ENCODE results near the gene LONP1. TPM values are rescaled to one million over a fixed set of nuclear protein-coding genes. Genes with fewer than 3 reads are reported as not detected.

Gene LONP1
- total and polyA plus RNA-seq, 2 of the 8 experiments (the other 6 are each of a cell fraction or from before 2014, with no cell fraction given), result 98.1 to 117 TPM

DNA sequence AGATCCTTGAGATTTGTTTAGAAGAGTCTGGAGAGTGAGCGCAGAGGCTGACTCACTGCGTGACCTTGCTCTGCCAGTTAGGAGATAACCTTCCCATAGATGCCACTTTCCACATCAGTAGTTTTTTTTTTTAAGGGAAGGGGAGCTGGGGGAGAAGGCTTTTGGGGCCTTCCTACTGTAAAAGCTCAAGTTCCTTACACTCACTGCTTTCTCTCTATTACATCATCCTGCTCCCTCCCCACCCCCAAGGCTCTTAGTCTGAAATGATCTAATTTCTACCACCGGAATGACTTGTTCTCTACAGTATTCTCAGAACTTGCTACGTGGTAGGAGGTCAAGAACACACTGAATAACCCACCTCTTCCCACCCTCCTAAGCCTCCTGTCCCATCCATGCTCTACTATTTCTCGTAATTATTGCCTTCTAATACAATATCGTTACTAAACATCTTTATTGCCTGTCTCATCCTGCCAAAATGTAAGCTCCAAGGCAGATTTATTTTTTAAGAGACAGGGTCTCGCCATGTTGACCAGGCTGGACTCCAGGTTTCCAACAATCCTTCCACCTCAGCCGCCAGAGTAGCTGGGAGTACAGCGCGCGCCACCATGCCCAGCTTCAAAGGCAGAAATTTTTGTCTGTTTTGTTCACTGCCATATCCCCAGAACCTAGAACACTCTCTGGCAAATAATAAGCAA lies 1.2 kb downstream of the LONP1 start:
- H3K79me2 ChIP-seq (ENCODE audit: control insufficient read depth in 1 of 2, insufficient read depth in 2 of 2, low read length in 2 of 2), result peaks cover 34 to 45% of the 10 kb centered on the region in 2 experiments
- no peaks in the 10 kb centered on the region; a peak in 2 of 7 replicates for H3K4me1 ChIP-seq (replicated peaks in 1 of 4; ENCODE audit: control insufficient read depth in 3 of 4, insufficient read depth in 4 of 4, low read length in 3 of 4)
- H3K4me3 ChIP-seq (ENCODE audit: extremely low read depth in 1 of 4, insufficient read depth in 2 of 4, low read depth in 3 of 4, low read length in 4 of 4), result peak overlapping the region; percentile 71 to 100 (median 98)
- FAIRE-seq, result no peak
- ChIA-PET POLR2A (ENCODE audit: partially characterized antibody) (interaction anchor here (0.6 to 22.4 kb wide), 21 partner anchors 11 to 1665 kb away, joined by 3 to 620 read pairs (median 5); partner anchors contain the start of genes DUS3L, RPL36, SAFB and SAFB2), CTCF (ENCODE audit: partially characterized antibody) (interaction anchor here (0.6 to 4.0 kb wide), 4 partner anchors 11 to 544 kb away, joined by 3 to 17 read pairs (median 3); partner anchors contain the start of gene RPL36)
- no peak for DNase-seq (ENCODE audit: low read depth in 1 of 2, low spot score in 2 of 2)
- 30% methylated on average over 11 of the region's 11 CpGs; no CpG with 5 or more reads in 1 of the 2 experiments for WGBS, 2 experiments (ENCODE audit: extremely low coverage in 1 of 2, insufficient coverage in 1 of 2, insufficient read length in 1 of 2, insufficient replicate concordance in 2 of 2, low coverage in 1 of 2, low lambda C conversion rate in 2 of 2, missing lambda C conversion rate in 1 of 2)
- H2BK15ac ChIP-seq (ENCODE audit: low read length), result no peak overlapping the region
- no peak overlapping the region for H4K91ac ChIP-seq (replicated peaks; ENCODE audit: insufficient read length, low read length)
- peak overlapping the region; percentile 3; the same call in 1 of the 2 replicates for H4K8ac ChIP-seq (ENCODE audit: extremely low read depth, insufficient read depth, low read length)
- no peak overlapping the region for H2AFZ ChIP-seq (ENCODE audit: low read length)
- no peaks in the 10 kb centered on the region for H3K9me3 ChIP-seq (ENCODE audit: insufficient read depth in 2 of 2, low read depth in 1 of 2, low read length in 1 of 2)
- no peak overlapping the region for H3K18ac ChIP-seq (ENCODE audit: extremely low read depth, low read length)
- no peak overlapping the region for H3K56ac ChIP-seq (replicated peaks; ENCODE audit: insufficient read length, low read depth, low read length)
- no peak overlapping the region for H3K14ac ChIP-seq (ENCODE audit: insufficient read length)
- no peak overlapping the region for H3K4ac ChIP-seq (replicated peaks; ENCODE audit: insufficient read length, low read depth, low read length)
- no peak overlapping the region; the same call in 1 of the 2 replicates for H2BK5ac ChIP-seq (ENCODE audit: low read depth, low read length)
- no peak overlapping the region for H4K5ac ChIP-seq (ENCODE audit: insufficient read length, low read depth, low read length)
- H4K20me1 ChIP-seq (replicated peaks in 1 of 2; ENCODE audit: control insufficient read depth in 1 of 2, insufficient read depth in 2 of 2, low read length in 2 of 2), result peaks cover 6 to 13% of the 10 kb centered on the region in 2 experiments
- H3K4me2 ChIP-seq (ENCODE audit: insufficient read depth in 1 of 2, low read depth in 2 of 2, low read length in 2 of 2), result peak overlapping the region; percentile 55 to 88
- H3K23me2 ChIP-seq (ENCODE audit: low read depth, low read length), result peaks cover 7% of the 10 kb centered on the region
- peaks cover 13% of the 10 kb centered on the region for H3K79me1 ChIP-seq (ENCODE audit: low read depth, low read length)
- no peak overlapping the region for H2BK12ac ChIP-seq (ENCODE audit: low read depth, low read length)
- no peak overlapping the region for H3K23ac ChIP-seq (ENCODE audit: insufficient read length)
- no peak overlapping the region for H2BK120ac ChIP-seq (replicated peaks; ENCODE audit: low read depth, low read length)
- H3K36me3 ChIP-seq (ENCODE audit: control insufficient read depth in 2 of 4, insufficient read depth in 4 of 4, low read length in 3 of 4), result peaks cover 0 to 14% (median 6%) of the 10 kb centered on the region in 4 experiments; a peak in 6 of 8 replicates
- H2BK20ac ChIP-seq (ENCODE audit: low read length), result no peak overlapping the region
- no peak overlapping the region for H2AK5ac ChIP-seq (ENCODE audit: low read depth, low read length)
- peak overlapping the region; percentile 97 to 99 (median 98) for H3K9ac ChIP-seq (replicated peaks in 1 of 4; ENCODE audit: extremely low read depth in 1 of 4, low read depth in 3 of 4, low read length in 3 of 4)
- no peaks in the 10 kb centered on the region for H3K27me3 ChIP-seq (replicated peaks in 1 of 4; ENCODE audit: control insufficient read depth in 3 of 4, extremely low read depth in 1 of 4, insufficient read depth in 3 of 4, low read length in 3 of 4)
- H3K27ac ChIP-seq (ENCODE audit: low read depth, low read length), result peak overlapping the region; percentile 97; the same call in 1 of the 2 replicates
- TF ChIP-seq, protein P1, sequence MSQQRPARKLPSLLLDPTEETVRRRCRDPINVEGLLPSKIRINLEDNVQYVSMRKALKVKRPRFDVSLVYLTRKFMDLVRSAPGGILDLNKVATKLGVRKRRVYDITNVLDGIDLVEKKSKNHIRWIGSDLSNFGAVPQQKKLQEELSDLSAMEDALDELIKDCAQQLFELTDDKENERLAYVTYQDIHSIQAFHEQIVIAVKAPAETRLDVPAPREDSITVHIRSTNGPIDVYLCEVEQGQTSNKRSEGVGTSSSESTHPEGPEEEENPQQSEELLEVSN (IDR thresholded peaks at IDR 0.05), result no peak
- 0 out of 2 replicates have a peak, but pooled peaks have one; percentile 8 for TF ChIP-seq CHD2 (IDR thresholded peaks at IDR 0.05; ENCODE audit: low read length)
- TF ChIP-seq JUND (IDR thresholded peaks at IDR 0.05; ENCODE audit: low read length), result no peak
- no peak for TF ChIP-seq ASH2L (IDR thresholded peaks at IDR 0.05; ENCODE audit: low read length)
- TF ChIP-seq NRF1 (IDR thresholded peaks at IDR 0.05; ENCODE audit: low read depth, low read length), result no peak

All from H1 (cell line).